ENCODE measurements around the gene OR5K2.
A peak's percentile ranks its signal among the peaks of the same experiment; 100 is the strongest.

The OR5K2 gene

GRCh38 chr3:98522544-98523281 is 25.2 kb downstream of the OR5K2 start, which contains the start of gene CLDND1:
Gene CLDND1, minus strand, starts transcription at chr3:98522902. Its CDS starts 1,478 bp downstream, at chr3:98521424.
- peak; percentile 91 to 93 for DNase-seq (ENCODE audit: low read depth in 1 of 2, low spot score in 1 of 2)

- DNase-seq (ENCODE audit: low read depth in 1 of 2, low spot score in 1 of 2): no peak
Observed at GRCh38 chr3:98525494-98525893, 28.0 kb downstream of the OR5K2 start.

GRCh38 chr3:98528474-98529346 is 31.2 kb downstream of the OR5K2 start:
- DNase-seq (ENCODE audit: low read depth in 1 of 2, low spot score in 1 of 2): no peak

GRCh38 chr3:98529856-98530459 is 32.5 kb downstream of the OR5K2 start:
- DNase-seq (ENCODE audit: low read depth in 1 of 2, low spot score in 1 of 2): no peak

GRCh38 chr3:98530676-98531075 is 33.2 kb downstream of the OR5K2 start:
- no peak for DNase-seq (ENCODE audit: low read depth in 1 of 2, low spot score in 1 of 2)

GRCh38 chr3:98531622-98532274 is 34.3 kb downstream of the OR5K2 start, which contains the start of gene GPR15:
Gene GPR15, plus strand, starts transcription at chr3:98531978. Its CDS starts 56 bp downstream, at chr3:98532034.
- no peak for DNase-seq (ENCODE audit: low read depth in 1 of 2, low spot score in 1 of 2)

- no peak for DNase-seq (ENCODE audit: low read depth in 1 of 2, low spot score in 1 of 2)
Observed at GRCh38 chr3:98532275-98532637, 34.8 kb downstream of the OR5K2 start.

- no peak for DNase-seq (ENCODE audit: low read depth in 1 of 2, low spot score in 1 of 2)
Observed at GRCh38 chr3:98532709-98533571, 35.5 kb downstream of the OR5K2 start.

- DNase-seq (ENCODE audit: low read depth in 1 of 2, low spot score in 1 of 2): no peak
Observed at GRCh38 chr3:98534168-98534567, 36.7 kb downstream of the OR5K2 start.

GRCh38 chr3:98534734-98535133 is 37.3 kb downstream of the OR5K2 start:
- DNase-seq (ENCODE audit: low read depth in 1 of 2, low spot score in 1 of 2): no peak

GRCh38 chr3:98536456-98537017 is 39.1 kb downstream of the OR5K2 start:
- DNase-seq (ENCODE audit: low read depth in 1 of 2, low spot score in 1 of 2): no peak

GRCh38 chr3:98540346-98540745 is 42.9 kb downstream of the OR5K2 start:
- no peak for DNase-seq (ENCODE audit: low read depth in 1 of 2, low spot score in 1 of 2)

- DNase-seq (ENCODE audit: low read depth in 1 of 2, low spot score in 1 of 2): no peak
Observed at GRCh38 chr3:98541695-98542094, 44.2 kb downstream of the OR5K2 start.

- DNase-seq (ENCODE audit: low read depth in 1 of 2, low spot score in 1 of 2): no peak
Observed at GRCh38 chr3:98542623-98543022, 45.1 kb downstream of the OR5K2 start.

GRCh38 chr3:98545940-98546339 is 48.5 kb downstream of the OR5K2 start:
- DNase-seq (ENCODE audit: low read depth in 1 of 2, low spot score in 1 of 2): no peak

Measured in stimulated activated CD4-positive, alpha-beta T cell treated with anti-CD3 and anti-CD28 coated beads, Interleukin-15, amount 100 ng/mL, for 1 hour (primary cell).